GM13977 (cell line): ENCODE data around the gene GNG7.
A peak's percentile ranks its signal among the peaks of the same experiment; 100 is the strongest.

Experiments
- DNase-seq: peaks from one replicate; pipeline ENCODE4 v3.0.0; 2012; ENCODE audit warnings: low spot score
- CTCF ChIP-seq: IDR thresholded peaks from 2 replicates; pipeline ENCODE4 v1.5.1; 2012; ENCODE audit warnings: mild to moderate bottlenecking, control low read depth; ENCODE audit not compliant: insufficient read depth; ENCODE audit errors: extremely low read depth, missing control alignments
- in situ Hi-C: fragments of 300-500 bp; cut with MboI; formaldehyde crosslinking; loops from one replicate; pipeline ENCODE4 v1.12.0; 2022; ENCODE audit warnings: low sequenced_read_pairs, low pct_unique_long_range_greater_than_20kb, mixed read lengths, inconsistent platforms; ENCODE audit not compliant: unreplicated experiment

GNG7 gene

GRCh38 chr19:2636897-2637683, 65.4 kb downstream of the GNG7 start:
- in situ Hi-C loops = loop anchor here (25.0 kb wide), 1 partner anchor 475 kb away; the partner anchor contains the start of genes AP3D1 and DOT1L
- DNase-seq = peak; percentile 91
- TF ChIP-seq CTCF = peak; percentile 95

DNA sequence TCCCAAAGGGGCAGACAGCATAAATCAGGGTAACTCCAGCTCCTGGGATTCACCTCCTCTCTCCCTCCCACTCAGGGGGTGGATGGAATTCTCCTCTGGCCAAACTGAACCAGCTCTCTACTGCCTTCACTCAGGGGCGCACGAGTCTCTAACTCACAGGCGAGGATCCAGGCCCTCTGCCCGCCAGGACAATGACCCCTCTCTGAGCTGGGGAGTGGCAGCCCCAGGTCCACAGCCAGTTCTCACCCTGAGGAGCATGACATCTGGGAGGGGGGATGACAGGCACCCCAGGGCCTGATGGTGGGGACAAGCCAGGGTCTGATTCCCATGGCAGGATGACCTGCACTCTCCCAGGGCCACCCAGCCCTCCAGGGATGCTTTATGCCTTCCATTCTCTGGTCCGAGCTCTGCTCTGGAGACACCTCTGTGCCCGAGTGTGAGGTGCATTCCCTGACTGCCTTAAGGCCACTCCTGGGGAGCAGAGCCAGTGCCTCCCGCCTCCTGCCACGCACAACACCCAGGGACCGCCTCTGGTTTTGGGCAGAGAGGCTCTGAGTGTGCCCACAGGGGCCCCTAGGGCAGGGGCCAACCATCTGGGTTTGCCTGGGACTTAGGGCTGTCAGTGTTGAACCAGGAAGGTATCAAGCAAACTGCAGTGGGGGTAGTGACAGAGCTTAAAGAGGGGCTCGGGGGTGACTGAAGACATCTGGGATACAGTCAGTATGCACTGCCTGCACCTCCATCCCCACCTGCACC, 66.2 kb downstream of the GNG7 start:
- in situ Hi-C loops = loop anchor here (25.0 kb wide), 1 partner anchor 474 kb away; the partner anchor contains the start of genes AP3D1 and DOT1L
- DNase-seq = no peak
- no peak for TF ChIP-seq CTCF

DNA sequence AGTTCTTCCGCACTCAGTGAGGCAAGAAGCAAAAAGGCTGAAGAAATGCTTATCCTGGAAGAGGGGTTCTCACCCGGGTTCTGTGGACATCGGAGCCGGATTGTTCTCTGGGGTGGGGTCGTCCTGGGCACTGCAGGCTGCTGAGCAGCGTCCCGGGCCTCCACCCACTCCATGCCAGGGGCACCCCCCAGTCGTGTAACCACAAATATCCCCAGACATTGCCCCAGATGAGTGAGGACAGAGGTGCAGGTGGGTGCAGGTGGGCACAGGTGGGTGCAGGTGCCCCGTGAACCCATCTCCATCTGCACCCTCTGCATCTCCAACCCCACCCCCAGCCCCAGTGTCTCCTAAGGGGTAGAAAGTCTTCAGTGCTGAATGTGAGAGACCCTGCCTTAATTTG, 67.5 kb downstream of the GNG7 start:
- in situ Hi-C loops = loop anchor here (25.0 kb wide), 1 partner anchor 473 kb away; the partner anchor contains the start of genes AP3D1 and DOT1L
- no peak for TF ChIP-seq CTCF
- no peak for DNase-seq

DNA sequence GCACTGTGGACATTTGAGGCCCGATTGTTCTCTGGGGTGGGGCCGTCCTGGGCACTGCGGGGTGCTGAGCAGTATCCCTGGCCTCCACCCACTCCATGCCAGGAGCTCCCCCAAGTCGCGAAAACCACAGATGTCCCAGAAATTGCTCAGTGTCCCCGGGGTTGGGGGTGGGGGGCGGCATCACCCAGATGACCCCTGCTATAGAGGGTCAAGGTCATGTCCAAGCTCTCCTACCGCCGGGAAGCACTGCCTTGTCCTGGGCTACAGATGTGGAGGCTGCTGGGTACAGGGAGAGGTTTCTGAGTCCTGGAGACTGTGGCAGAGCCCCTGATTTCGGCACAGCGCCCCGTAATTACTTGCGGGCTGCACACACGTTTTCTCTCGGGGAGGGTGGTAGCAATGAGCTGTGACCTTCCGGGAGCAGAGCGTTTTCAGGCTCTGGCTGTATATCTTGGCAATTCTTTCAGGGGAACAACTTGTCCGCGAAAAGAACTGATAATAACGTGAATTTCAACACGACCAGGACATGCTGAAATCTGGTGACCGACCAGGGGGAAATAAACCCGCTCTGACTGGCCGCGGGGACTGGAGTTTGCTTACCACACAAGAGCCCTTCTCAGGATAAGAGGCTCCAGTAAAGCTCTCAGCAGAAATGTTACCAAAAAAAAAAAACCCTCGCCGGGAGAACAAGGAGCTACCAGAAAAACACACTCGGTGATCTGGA, 68.1 kb downstream of the GNG7 start:
- no peak for DNase-seq
- in situ Hi-C loops = loop anchor here (25.0 kb wide), 1 partner anchor 472 kb away; the partner anchor contains the start of genes AP3D1 and DOT1L

GRCh38 chr19:2633693-2634075, 68.8 kb downstream of the GNG7 start:
- in situ Hi-C loops = loop anchor here (25.0 kb wide), 1 partner anchor 471 kb away; the partner anchor contains the start of genes AP3D1 and DOT1L
- no peak for TF ChIP-seq CTCF
- no peak for DNase-seq

More for the DNA sequence above, 68.1 kb downstream of the GNG7 start:
- TF ChIP-seq CTCF = no peak
